WTC11 (cell line): ENCODE results near the gene FBF1. TPM values are rescaled to one million over a fixed set of nuclear protein-coding genes. Genes with fewer than 3 reads are reported as not detected.

Experiments
- ATAC-seq: fragments of 200-7000 bp; cut with Tn5 transposase; 2 replicates; pipeline ENCODE4 v1.10.0; 2021; ENCODE audit warnings: mild to moderate bottlenecking, moderate library complexity
- CTCF ChIA-PET: fragments of 300-600 bp; sonication (Branson Sonifier 250); formaldehyde crosslinking; loops from one replicate; lab custom pipeline; 2021; ENCODE audit warnings: antibody characterized with exemption; lab: Charles Lee
- POLR2A ChIA-PET: fragments of 350-600 bp; sonication (Branson Sonifier 250); formaldehyde crosslinking; loops from one replicate; lab custom pipeline; 2021; ENCODE audit warnings: antibody characterized with exemption; lab: Charles Lee
- DNase-seq: peaks from one replicate; pipeline ENCODE4 v3.0.0; 2021; ENCODE audit warnings: low spot score
- H3K27ac Mint-ChIP-seq: 2 replicates; pipeline ENCODE4 v1.8.0; 2021; ENCODE audit warnings: mixed read lengths
- H3K27me3 Mint-ChIP-seq: 2 replicates; pipeline ENCODE4 v1.8.0; 2021; ENCODE audit warnings: low read depth, mild to moderate bottlenecking, moderate library complexity, mixed read lengths
- H3K36me3 Mint-ChIP-seq: 2 replicates; pipeline ENCODE4 v1.8.0; 2021; ENCODE audit warnings: mixed read lengths
- H3K4me1 Mint-ChIP-seq: 2 replicates; pipeline ENCODE4 v1.8.0; 2022; ENCODE audit warnings: mixed read lengths
- H3K4me3 Mint-ChIP-seq: 2 replicates; pipeline ENCODE4 v1.8.0; 2021; ENCODE audit warnings: mild to moderate bottlenecking, moderate library complexity, mixed read lengths
- H3K9me3 Mint-ChIP-seq: 2 replicates; pipeline ENCODE4 v1.8.0; 2021; ENCODE audit warnings: mixed read lengths
- ATF1 ChIP-seq: sonication (generic); formaldehyde crosslinking; IDR thresholded peaks from 2 replicates; pipeline ENCODE4 v1.8.1; 2023; ENCODE audit warnings: mild to moderate bottlenecking, moderate library complexity, missing genetic modification reagents
- ATF2 ChIP-seq: sonication (generic); formaldehyde crosslinking; IDR thresholded peaks from 2 replicates; pipeline ENCODE4 v1.8.1; 2022; ENCODE audit warnings: low read depth, missing genetic modification reagents, borderline replicate concordance
- CREB1 ChIP-seq: sonication (generic); formaldehyde crosslinking; IDR thresholded peaks from 2 replicates; pipeline ENCODE4 v1.8.0; 2023; ENCODE audit warnings: mild to moderate bottlenecking, missing genetic modification reagents
- ELF4 ChIP-seq: sonication (generic); formaldehyde crosslinking; IDR thresholded peaks from 2 replicates; pipeline ENCODE4 v1.8.1; 2022; ENCODE audit warnings: low read depth, mild to moderate bottlenecking, moderate library complexity, missing genetic modification reagents
- EMX1 ChIP-seq: fragments of 250-450 bp; sonication (Bioruptor Pico); IDR thresholded peaks from 2 replicates; pipeline ENCODE4 v1.8.0; 2021; ENCODE audit warnings: mild to moderate bottlenecking
- ESRRA ChIP-seq: sonication (generic); formaldehyde crosslinking; IDR thresholded peaks from 2 replicates; pipeline ENCODE4 v1.8.1; 2022; ENCODE audit warnings: mild to moderate bottlenecking, missing genetic modification reagents, borderline replicate concordance
- ETV6 ChIP-seq: sonication (generic); formaldehyde crosslinking; IDR thresholded peaks from 2 replicates; pipeline ENCODE4 v1.8.1; 2022; ENCODE audit warnings: mild to moderate bottlenecking, missing genetic modification reagents
- FOXP1 ChIP-seq: sonication (generic); formaldehyde crosslinking; IDR thresholded peaks from 2 replicates; pipeline ENCODE4 v1.8.0; 2022; ENCODE audit warnings: missing genetic modification reagents, mild to moderate bottlenecking, moderate library complexity, borderline replicate concordance
- GTF2I ChIP-seq: fragments of 250-450 bp; sonication (Bioruptor Pico); conservative IDR thresholded peaks from 2 replicates; pipeline ENCODE4 v1.4.0; 2021; ENCODE audit warnings: mild to moderate bottlenecking
- IRF1 ChIP-seq: sonication (generic); formaldehyde crosslinking; IDR thresholded peaks from 2 replicates; pipeline ENCODE4 v1.8.0; 2023; ENCODE audit warnings: missing genetic modification reagents
- KAT7 ChIP-seq: sonication (generic); formaldehyde crosslinking; IDR thresholded peaks from 2 replicates; pipeline ENCODE4 v1.8.1; 2023; ENCODE audit warnings: missing genetic modification reagents, mild to moderate bottlenecking, borderline replicate concordance
- MLX ChIP-seq: sonication (generic); formaldehyde crosslinking; IDR thresholded peaks from 2 replicates; pipeline ENCODE4 v1.8.1; 2023; ENCODE audit warnings: mild to moderate bottlenecking, missing genetic modification reagents, moderate library complexity
- MYBL2 ChIP-seq: sonication (generic); formaldehyde crosslinking; IDR thresholded peaks from 2 replicates; pipeline ENCODE4 v1.8.1; 2023; ENCODE audit warnings: mild to moderate bottlenecking, moderate library complexity, missing genetic modification reagents
- NFYB ChIP-seq: sonication (generic); formaldehyde crosslinking; conservative IDR thresholded peaks from 2 replicates; pipeline ENCODE4 v1.8.0; 2022; ENCODE audit warnings: low read depth, missing genetic modification reagents
- NR1H2 ChIP-seq: sonication (generic); formaldehyde crosslinking; IDR thresholded peaks from 2 replicates; pipeline ENCODE4 v1.9.0; 2021; ENCODE audit warnings: mild to moderate bottlenecking, moderate library complexity, missing genetic modification reagents
- NR2C2 ChIP-seq: sonication (generic); formaldehyde crosslinking; IDR thresholded peaks from 2 replicates; pipeline ENCODE4 v1.8.0; 2022; ENCODE audit warnings: mild to moderate bottlenecking, missing genetic modification reagents
- ZNF263 ChIP-seq: sonication (generic); formaldehyde crosslinking; IDR thresholded peaks from 2 replicates; pipeline ENCODE4 v1.8.1; 2022; ENCODE audit warnings: low read depth, mild to moderate bottlenecking, moderate library complexity, missing genetic modification reagents
- ZNF416 ChIP-seq: fragments of 250-450 bp; sonication (Bioruptor Pico); IDR thresholded peaks from 2 replicates; pipeline ENCODE4 v1.9.0; 2021; ENCODE audit warnings: mild to moderate bottlenecking, inconsistent platforms
- total RNA-seq: library from RNA; stranded (reverse); gene quantifications from 3 replicates; pipeline ENCODE4 v1.2.3, GENCODE V29; 2021
- TF ChIP-seq, protein P1 (sequence below): sonication (generic); formaldehyde crosslinking; IDR thresholded peaks from 2 replicates; pipeline ENCODE4 v1.8.0; 2022; ENCODE audit warnings: missing genetic modification reagents
- TF ChIP-seq, protein P2 (sequence below): sonication (generic); formaldehyde crosslinking; IDR thresholded peaks from 2 replicates; pipeline ENCODE4 v1.8.0; 2023; ENCODE audit warnings: missing genetic modification reagents, mild to moderate bottlenecking, borderline replicate concordance
- TF ChIP-seq, protein P3 (sequence below): sonication (generic); formaldehyde crosslinking; IDR thresholded peaks from 2 replicates; pipeline ENCODE4 v1.8.1; 2022; ENCODE audit warnings: mild to moderate bottlenecking, missing genetic modification reagents, moderate library complexity, borderline replicate concordance
- TF ChIP-seq, protein P4 (sequence below): sonication (generic); formaldehyde crosslinking; IDR thresholded peaks from 2 replicates; pipeline ENCODE4 v1.8.1; 2023; ENCODE audit warnings: mild to moderate bottlenecking, missing genetic modification reagents, moderate library complexity

FBF1 gene
- total RNA-seq, 1 experiment from 2014 or later = 19.8 TPM

GRCh38 chr17:75896415-75897159 is 44.3 kb downstream of the FBF1 start, which contains the start of gene TRIM65:
Gene TRIM65 (minus strand): TSS chr17:75896951. CDS start chr17:75896937, 14 bp downstream.
- H3K4me1 Mint-ChIP-seq = peaks cover 26% of the 10 kb centered on the region
- CTCF ChIA-PET = interaction anchor here (0.8 to 7.5 kb wide), 20 partner anchors 8 to 383 kb away, joined by 3 to 71 read pairs (median 6); partner anchors contain the start of genes CDK3, GALR2, MRPL38 and SMIM5
- H3K27me3 Mint-ChIP-seq = no peaks in the 10 kb centered on the region
- peak within 1 kb of the TSS; percentile 88 for H3K27ac Mint-ChIP-seq
- H3K9me3 Mint-ChIP-seq = no peaks in the 10 kb centered on the region
- ATAC-seq = peak; percentile 60
- POLR2A ChIA-PET = interaction anchor here (0.6 to 2.0 kb wide), 6 partner anchors 11 to 82 kb away, joined by 3 to 6 read pairs (median 3); partner anchors contain the start of genes ACOX1, TEN1, TRIM47 and WBP2
- H3K36me3 Mint-ChIP-seq = peaks cover 15% of the 10 kb centered on the region
- H3K4me3 Mint-ChIP-seq = peak within 1 kb of the TSS; percentile 82
- DNase-seq = peak; percentile 73
- TF ChIP-seq NFYB (CRISPR knock-in tag) (0 out of 2 replicates have a peak, but pooled peaks have one; percentile 2), CREB1 (no peak), ETV6 (CRISPR knock-in tag) (peak; percentile 93), ESRRA (CRISPR knock-in tag) (no peak; the same call in 1 of the 2 replicates), GTF2I (CRISPR knock-in tag) (no peak), EMX1 (CRISPR knock-in tag) (no peak), KAT7 (CRISPR knock-in tag) (peak; percentile 77; the same call in 1 of the 2 replicates), ATF2 (CRISPR knock-in tag) (no peak), ELF4 (CRISPR knock-in tag) (peak; percentile 52; the same call in 1 of the 2 replicates), MLX (CRISPR knock-in tag) (0 out of 2 replicates have a peak, but pooled peaks have one; percentile 34), NR1H2 (CRISPR knock-in tag) (no peak), ZNF416 (CRISPR knock-in tag) (peak; percentile 72; the same call in 1 of the 2 replicates), ATF1 (CRISPR knock-in tag) (peak; percentile 21; the same call in 1 of the 2 replicates), FOXP1 (peak; percentile 64), ZNF263 (CRISPR knock-in tag) (no peak), NR2C2 (CRISPR knock-in tag) (no peak), MYBL2 (CRISPR knock-in tag) (peak; percentile 2; the same call in 1 of the 2 replicates), IRF1 (CRISPR knock-in tag) (peak; percentile 58)
- TF ChIP-seq, protein P1, sequence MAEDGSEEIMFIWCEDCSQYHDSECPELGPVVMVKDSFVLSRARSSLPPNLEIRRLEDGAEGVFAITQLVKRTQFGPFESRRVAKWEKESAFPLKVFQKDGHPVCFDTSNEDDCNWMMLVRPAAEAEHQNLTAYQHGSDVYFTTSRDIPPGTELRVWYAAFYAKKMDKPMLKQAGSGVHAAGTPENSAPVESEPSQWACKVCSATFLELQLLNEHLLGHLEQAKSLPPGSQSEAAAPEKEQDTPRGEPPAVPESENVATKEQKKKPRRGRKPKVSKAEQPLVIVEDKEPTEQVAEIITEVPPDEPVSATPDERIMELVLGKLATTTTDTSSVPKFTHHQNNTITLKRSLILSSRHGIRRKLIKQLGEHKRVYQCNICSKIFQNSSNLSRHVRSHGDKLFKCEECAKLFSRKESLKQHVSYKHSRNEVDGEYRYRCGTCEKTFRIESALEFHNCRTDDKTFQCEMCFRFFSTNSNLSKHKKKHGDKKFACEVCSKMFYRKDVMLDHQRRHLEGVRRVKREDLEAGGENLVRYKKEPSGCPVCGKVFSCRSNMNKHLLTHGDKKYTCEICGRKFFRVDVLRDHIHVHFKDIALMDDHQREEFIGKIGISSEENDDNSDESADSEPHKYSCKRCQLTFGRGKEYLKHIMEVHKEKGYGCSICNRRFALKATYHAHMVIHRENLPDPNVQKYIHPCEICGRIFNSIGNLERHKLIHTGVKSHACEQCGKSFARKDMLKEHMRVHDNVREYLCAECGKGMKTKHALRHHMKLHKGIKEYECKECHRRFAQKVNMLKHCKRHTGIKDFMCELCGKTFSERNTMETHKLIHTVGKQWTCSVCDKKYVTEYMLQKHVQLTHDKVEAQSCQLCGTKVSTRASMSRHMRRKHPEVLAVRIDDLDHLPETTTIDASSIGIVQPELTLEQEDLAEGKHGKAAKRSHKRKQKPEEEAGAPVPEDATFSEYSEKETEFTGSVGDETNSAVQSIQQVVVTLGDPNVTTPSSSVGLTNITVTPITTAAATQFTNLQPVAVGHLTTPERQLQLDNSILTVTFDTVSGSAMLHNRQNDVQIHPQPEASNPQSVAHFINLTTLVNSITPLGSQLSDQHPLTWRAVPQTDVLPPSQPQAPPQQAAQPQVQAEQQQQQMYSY = 0 out of 2 replicates have a peak, but pooled peaks have one; percentile 18
- TF ChIP-seq, protein P2, sequence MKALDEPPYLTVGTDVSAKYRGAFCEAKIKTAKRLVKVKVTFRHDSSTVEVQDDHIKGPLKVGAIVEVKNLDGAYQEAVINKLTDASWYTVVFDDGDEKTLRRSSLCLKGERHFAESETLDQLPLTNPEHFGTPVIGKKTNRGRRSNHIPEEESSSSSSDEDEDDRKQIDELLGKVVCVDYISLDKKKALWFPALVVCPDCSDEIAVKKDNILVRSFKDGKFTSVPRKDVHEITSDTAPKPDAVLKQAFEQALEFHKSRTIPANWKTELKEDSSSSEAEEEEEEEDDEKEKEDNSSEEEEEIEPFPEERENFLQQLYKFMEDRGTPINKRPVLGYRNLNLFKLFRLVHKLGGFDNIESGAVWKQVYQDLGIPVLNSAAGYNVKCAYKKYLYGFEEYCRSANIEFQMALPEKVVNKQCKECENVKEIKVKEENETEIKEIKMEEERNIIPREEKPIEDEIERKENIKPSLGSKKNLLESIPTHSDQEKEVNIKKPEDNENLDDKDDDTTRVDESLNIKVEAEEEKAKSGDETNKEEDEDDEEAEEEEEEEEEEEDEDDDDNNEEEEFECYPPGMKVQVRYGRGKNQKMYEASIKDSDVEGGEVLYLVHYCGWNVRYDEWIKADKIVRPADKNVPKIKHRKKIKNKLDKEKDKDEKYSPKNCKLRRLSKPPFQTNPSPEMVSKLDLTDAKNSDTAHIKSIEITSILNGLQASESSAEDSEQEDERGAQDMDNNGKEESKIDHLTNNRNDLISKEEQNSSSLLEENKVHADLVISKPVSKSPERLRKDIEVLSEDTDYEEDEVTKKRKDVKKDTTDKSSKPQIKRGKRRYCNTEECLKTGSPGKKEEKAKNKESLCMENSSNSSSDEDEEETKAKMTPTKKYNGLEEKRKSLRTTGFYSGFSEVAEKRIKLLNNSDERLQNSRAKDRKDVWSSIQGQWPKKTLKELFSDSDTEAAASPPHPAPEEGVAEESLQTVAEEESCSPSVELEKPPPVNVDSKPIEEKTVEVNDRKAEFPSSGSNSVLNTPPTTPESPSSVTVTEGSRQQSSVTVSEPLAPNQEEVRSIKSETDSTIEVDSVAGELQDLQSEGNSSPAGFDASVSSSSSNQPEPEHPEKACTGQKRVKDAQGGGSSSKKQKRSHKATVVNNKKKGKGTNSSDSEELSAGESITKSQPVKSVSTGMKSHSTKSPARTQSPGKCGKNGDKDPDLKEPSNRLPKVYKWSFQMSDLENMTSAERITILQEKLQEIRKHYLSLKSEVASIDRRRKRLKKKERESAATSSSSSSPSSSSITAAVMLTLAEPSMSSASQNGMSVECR = peak; percentile 11; the same call in 1 of the 2 replicates
- TF ChIP-seq, protein P3, sequence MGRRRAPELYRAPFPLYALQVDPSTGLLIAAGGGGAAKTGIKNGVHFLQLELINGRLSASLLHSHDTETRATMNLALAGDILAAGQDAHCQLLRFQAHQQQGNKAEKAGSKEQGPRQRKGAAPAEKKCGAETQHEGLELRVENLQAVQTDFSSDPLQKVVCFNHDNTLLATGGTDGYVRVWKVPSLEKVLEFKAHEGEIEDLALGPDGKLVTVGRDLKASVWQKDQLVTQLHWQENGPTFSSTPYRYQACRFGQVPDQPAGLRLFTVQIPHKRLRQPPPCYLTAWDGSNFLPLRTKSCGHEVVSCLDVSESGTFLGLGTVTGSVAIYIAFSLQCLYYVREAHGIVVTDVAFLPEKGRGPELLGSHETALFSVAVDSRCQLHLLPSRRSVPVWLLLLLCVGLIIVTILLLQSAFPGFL (CRISPR knock-in tag) = no peak
- TF ChIP-seq, protein P4, sequence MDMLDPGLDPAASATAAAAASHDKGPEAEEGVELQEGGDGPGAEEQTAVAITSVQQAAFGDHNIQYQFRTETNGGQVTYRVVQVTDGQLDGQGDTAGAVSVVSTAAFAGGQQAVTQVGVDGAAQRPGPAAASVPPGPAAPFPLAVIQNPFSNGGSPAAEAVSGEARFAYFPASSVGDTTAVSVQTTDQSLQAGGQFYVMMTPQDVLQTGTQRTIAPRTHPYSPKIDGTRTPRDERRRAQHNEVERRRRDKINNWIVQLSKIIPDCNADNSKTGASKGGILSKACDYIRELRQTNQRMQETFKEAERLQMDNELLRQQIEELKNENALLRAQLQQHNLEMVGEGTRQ (CRISPR knock-in tag) = no peak
